Measurements from ENCODE around the gene ESCO1. TPM values are rescaled to one million over a fixed set of nuclear protein-coding genes. Genes with fewer than 3 reads are reported as not detected.

The ESCO1 gene
- total and polyA plus RNA-seq, 2 of the 13 experiments (the other 11 are each of a cell fraction or from before 2014, with no cell fraction given), result 6.3 to 19.4 TPM

GRCh38 chr18:21550510-21550970 lies 50.0 kb downstream of the ESCO1 start (continued):
- peak; percentile 56; the same call in 1 of the 2 replicates for TF ChIP-seq GATA4 (IDR thresholded peaks at IDR 0.05; ENCODE audit: borderline replicate concordance, low read depth)
- peak; percentile 61; the same call in 1 of the 2 replicates for TF ChIP-seq RARA (CRISPR knock-in tag; IDR thresholded peaks at IDR 0.05)
- TF ChIP-seq ZBTB26 (CRISPR knock-in tag; IDR thresholded peaks at IDR 0.05; ENCODE audit: borderline replicate concordance), result no peak
- no peak for TF ChIP-seq GLMP (CRISPR knock-in tag; IDR thresholded peaks at IDR 0.05; ENCODE audit: borderline replicate concordance)
- no peak for TF ChIP-seq ZNF781 (CRISPR knock-in tag; IDR thresholded peaks at IDR 0.05; ENCODE audit: borderline replicate concordance, not compliant biosample characterization)
- 0 out of 2 replicates have a peak, but pooled peaks have one; percentile 37 for TF ChIP-seq ZNF441 (CRISPR knock-in tag; IDR thresholded peaks at IDR 0.05; ENCODE audit: borderline replicate concordance)
- no peak for TF ChIP-seq SRY (CRISPR knock-in tag; IDR thresholded peaks at IDR 0.05)
- TF ChIP-seq ZNF800 (CRISPR knock-in tag; IDR thresholded peaks at IDR 0.05), result no peak
- peak; percentile 90 for TF ChIP-seq TFE3 (CRISPR knock-in tag; IDR thresholded peaks at IDR 0.05)
- TF ChIP-seq PRDM10 (CRISPR knock-in tag; IDR thresholded peaks at IDR 0.05; ENCODE audit: low read depth), result no peak
- 0 out of 2 replicates have a peak, but pooled peaks have one; percentile 38 for TF ChIP-seq DRAP1 (CRISPR knock-in tag; IDR thresholded peaks at IDR 0.05)
- no peak for TF ChIP-seq SNAPC2 (CRISPR knock-in tag; IDR thresholded peaks at IDR 0.05)
- peak; percentile 68; the same call in 1 of the 2 replicates for TF ChIP-seq CEBPG (CRISPR knock-in tag; IDR thresholded peaks at IDR 0.05)
- no peak; the same call in 1 of the 2 replicates for TF ChIP-seq CCDC6 (CRISPR knock-in tag; IDR thresholded peaks at IDR 0.05)
- TF ChIP-seq KLF11 (CRISPR knock-in tag; IDR thresholded peaks at IDR 0.05), result no peak
- TF ChIP-seq ZNF782 (CRISPR knock-in tag; IDR thresholded peaks at IDR 0.05; ENCODE audit: borderline replicate concordance), result no peak
- TF ChIP-seq AGO2 (optimal IDR thresholded peaks at IDR 0.05; ENCODE audit: low read depth, low read length), result no peak
- peak; percentile 24 for TF ChIP-seq ZNF18 (CRISPR knock-in tag; IDR thresholded peaks at IDR 0.05; ENCODE audit: insufficient replicate concordance)
